GM21447 (cell line): ENCODE measurements around the gene PELO.
"Not testable (repeated sequence)": the region's sequence is repeated elsewhere in the genome, so short reads cannot be mapped to it uniquely, and the experiment has no call there.

Source experiments
- ATAC-seq: cut with Tn5 transposase; IDR thresholded peaks from one replicate; pipeline ENCODE4 v1.9.1; 2021; ENCODE audit not compliant: unreplicated experiment

The PELO gene

GRCh38 chr5:52787600-52788504 is at the start of gene PELO, which contains the start of gene ITGA1:
Gene PELO, plus strand, starts transcription at chr5:52787916. Its CDS starts 12,479 bp downstream, at chr5:52800395.
Gene ITGA1, plus strand, starts transcription at chr5:52787916. Its CDS starts 438 bp downstream, at chr5:52788354.
- peak; percentile 61 for ATAC-seq

- ATAC-seq: peak; percentile 69
These were observed 49.6 kb upstream of the PELO start for GRCh38 chr5:52738095-52738506.

- ATAC-seq: no peak
These were observed 47.7 kb upstream of the PELO start for GRCh38 chr5:52740007-52740406.

- no peak for ATAC-seq
These were observed 44.7 kb upstream of the PELO start for GRCh38 chr5:52743012-52743411.

GRCh38 chr5:52743529-52743928 is 44.2 kb upstream of the PELO start:
- ATAC-seq: no peak

GRCh38 chr5:52743970-52744369 is 43.7 kb upstream of the PELO start:
- peak; percentile 83 for ATAC-seq

- ATAC-seq: not testable (repeated sequence)
These were observed 42.8 kb upstream of the PELO start for GRCh38 chr5:52744867-52745458.

GRCh38 chr5:52746539-52746938 is 41.2 kb upstream of the PELO start:
- ATAC-seq: no peak

GRCh38 chr5:52748590-52748989 is 39.1 kb upstream of the PELO start:
- no peak for ATAC-seq

- no peak for ATAC-seq
These were observed 38.0 kb upstream of the PELO start for GRCh38 chr5:52749666-52750065.

GRCh38 chr5:52751137-52751536 is 36.6 kb upstream of the PELO start:
- ATAC-seq: no peak

- no peak for ATAC-seq
These were observed 33.7 kb upstream of the PELO start for GRCh38 chr5:52754051-52754450.

- no peak for ATAC-seq
These were observed 30.2 kb upstream of the PELO start for GRCh38 chr5:52757527-52757926.

- no peak for ATAC-seq
These were observed 29.7 kb upstream of the PELO start for GRCh38 chr5:52758014-52758413.

GRCh38 chr5:52759331-52759730 is 28.4 kb upstream of the PELO start:
- ATAC-seq: no peak

- ATAC-seq: no peak
These were observed 26.9 kb upstream of the PELO start for GRCh38 chr5:52760695-52761366.

GRCh38 chr5:52767217-52767743 is 20.4 kb upstream of the PELO start:
- ATAC-seq: no peak

- peak; percentile 27 for ATAC-seq
These were observed 19.8 kb upstream of the PELO start for GRCh38 chr5:52767766-52768480.

- ATAC-seq: no peak
These were observed 18.7 kb upstream of the PELO start for GRCh38 chr5:52769061-52769460.

GRCh38 chr5:52770287-52770939 is 17.3 kb upstream of the PELO start:
- ATAC-seq: no peak
